Right lobe of liver (tissue), 6 donors: ENCODE results near the gene ADRM1. TPM values are rescaled to one million over a fixed set of nuclear protein-coding genes. Genes with fewer than 3 reads are reported as not detected.
A peak's percentile ranks its signal among the peaks of the same experiment; 100 is the strongest.

Experiments used
- ATAC-seq, 4 donors: fragments of 200-7000 bp; cut with Tn5 transposase; one replicate each; pipeline ENCODE4 v1.9.1; 2020; ENCODE audit warnings: mild to moderate bottlenecking in 4 of 4, moderate library complexity in 4 of 4
- DNase-seq, 3 donors: peaks; one replicate each; pipeline ENCODE4 v3.0.0-alpha.2; 2020
- H3K27ac ChIP-seq, 3 donors: fragments of 200-600 bp; one replicate each; pipeline ENCODE4 v1.8.0; 2022
- H3K27me3 ChIP-seq, 2 donors: fragments of 200-600 bp; one replicate each; pipeline ENCODE4 v1.8.0; 2022
- H3K36me3 ChIP-seq, 4 donors: fragments of 200-600 bp; sonication (generic) in 1 of 4; one replicate each; pipeline versions ENCODE4 v1.5.1 to v1.8.0; 2017 to 2022; ENCODE audit warnings: control low read depth in 1 of 4
- H3K4me1 ChIP-seq, 4 donors: fragments of 200-600 bp; sonication (generic) in 1 of 4; one replicate each; pipeline versions ENCODE4 v1.5.1 to v1.8.0; 2017 to 2022; ENCODE audit warnings: control low read depth in 1 of 4
- H3K4me3 ChIP-seq, 3 donors: fragments of 200-600 bp; one replicate each; pipeline ENCODE4 v1.8.0; 2022
- H3K9me3 ChIP-seq, 4 donors: fragments of 200-600 bp; sonication (generic) in 1 of 4; one replicate each; pipeline versions ENCODE4 v1.5.1 to v1.8.0; 2017 to 2022; ENCODE audit warnings: control low read depth in 1 of 4
- CTCF ChIP-seq, 4 donors: fragments of 200-600 bp in 3 of 4; fragments of 450-650 bp in 1 of 4; IDR thresholded peaks; one replicate each; pipeline versions ENCODE4 v1.5.1 to v1.8.0; 2016 to 2022; ENCODE audit warnings: antibody characterized with exemption in 4 of 4, mild to moderate bottlenecking in 2 of 4
- POLR2A ChIP-seq: fragments of 450-650 bp; IDR thresholded peaks from one replicate; pipeline ENCODE4 v1.6.1; 2017; ENCODE audit warnings: antibody characterized with exemption, mild to moderate bottlenecking
- WGBS: methylation state at CpG from one replicate; pipeline ENCODE4 v1.1.6; 2018; ENCODE audit warnings: low coverage, low lambda C conversion rate; ENCODE audit not compliant: insufficient coverage; ENCODE audit errors: missing lambda C conversion rate; 5-methylcytosine and 5-hydroxymethylcytosine counted together
- intact Hi-C, 2 donors: fragments of 100-400 bp; cut with DNase I; formaldehyde crosslinking; loops; one replicate each; pipeline versions ENCODE4 v1.11.2 to v1.14.1; 2022
- total RNA-seq, 6 experiments: library from RNA; depleted of rRNA in 2 of 6; stranded (reverse); fragments of >200 nt in 2 of 6; fragmentation: NEBNext Ultra II Directional in 3 of 6; extraction: Animal tissue kit (Norgen Biotek cat#: 25700) in 3 of 6; gene quantifications; one replicate each; pipeline versions ENCODE4 v1.1.0 to v1.2.4, GENCODE V29; 2016 to 2023
- donor health status: DM: no; HTN: yes; CAD: no.
- donor health status: DM: no; HTN: no; CAD: no.
- donor health status: DM: no; HTN: no; CAD: no.
- donor health status: DM: no; HTN: yes; CAD: no.
- donor health status: DM: no; HTN: yes; CAD: no.

The ADRM1 gene
- total RNA-seq, 6 experiments from 2014 or later = 49.5 to 139 (median 55.7) TPM

- intact Hi-C loops = loop anchor here in 1 of 2 donors (10.0 kb wide), 1 partner anchor 47 kb away; the partner anchor contains the start of gene ADRM1
- no peak for ATAC-seq
- no peak overlapping the region for H3K4me3 ChIP-seq
- H3K27ac ChIP-seq = peak overlapping the region in 2 of 3 donors; percentile 38 to 78
- 71% methylated on average over 8 of the region's 60 CpGs for whole genome bisulfite sequencing
- TF ChIP-seq POLR2A (no peak), CTCF (IDR thresholded peaks at IDR 0.05) (no peak)
- peaks cover 0 to 41% (median 16%) of the 10 kb centered on the region in 4 donors for H3K4me1 ChIP-seq
- peak in 1 of 3 donors; percentile 19 for DNase-seq
- no peaks in the 10 kb centered on the region for H3K27me3 ChIP-seq
- H3K9me3 ChIP-seq = no peaks in the 10 kb centered on the region
- peaks cover 0 to 6% (median 0%) of the 10 kb centered on the region in 4 donors for H3K36me3 ChIP-seq
These were observed 48.9 kb downstream of the ADRM1 start for GRCh38 chr20:62351469-62352401.

- peak overlapping the region in 2 of 3 donors; percentile 17 to 38 for H3K4me3 ChIP-seq
- H3K36me3 ChIP-seq = peaks cover 0 to 6% (median 0%) of the 10 kb centered on the region in 4 donors
- 100% methylated on average over 1 of the region's 43 CpGs for WGBS
- intact Hi-C loops = loop anchor here in 1 of 2 donors (10.0 kb wide), 1 partner anchor 48 kb away; the partner anchor contains the start of gene ADRM1
- peak; percentile 40 for TF ChIP-seq POLR2A
- peak; percentile 38 to 61 (median 48) for TF ChIP-seq CTCF (IDR thresholded peaks at IDR 0.05)
- peak overlapping the region; percentile 38 to 78 (median 54) for H3K27ac ChIP-seq
- H3K4me1 ChIP-seq = peaks cover 0 to 49% (median 21%) of the 10 kb centered on the region in 4 donors
- ATAC-seq (peak; percentile 69 to 81 (median 71)), DNase-seq (peak; percentile 82 to 97 (median 91))
- H3K9me3 ChIP-seq = no peaks in the 10 kb centered on the region
- H3K27me3 ChIP-seq = no peaks in the 10 kb centered on the region
These were observed 49.8 kb downstream of the ADRM1 start for GRCh38 chr20:62352402-62353288.

GRCh38 chr20:62353289-62354030, 50.7 kb downstream of the ADRM1 start:
- H3K9me3 ChIP-seq = no peaks in the 10 kb centered on the region
- peak overlapping the region; percentile 38 to 78 (median 54) for H3K27ac ChIP-seq
- peak in 1 of 3 donors; percentile 21 for DNase-seq
- intact Hi-C loops = loop anchor here in 1 of 2 donors (10.0 kb wide), 1 partner anchor 49 kb away; the partner anchor contains the start of gene ADRM1
- H3K36me3 ChIP-seq = peaks cover 0 to 6% (median 0%) of the 10 kb centered on the region in 4 donors
- ATAC-seq = peak in 3 of 4 donors; percentile 6 to 24 (median 6)
- H3K27me3 ChIP-seq = no peaks in the 10 kb centered on the region
- H3K4me1 ChIP-seq = peaks cover 0 to 57% (median 28%) of the 10 kb centered on the region in 4 donors
- TF ChIP-seq CTCF (IDR thresholded peaks at IDR 0.05) = no peak
- no peak for TF ChIP-seq POLR2A
- H3K4me3 ChIP-seq = peak overlapping the region in 2 of 3 donors; percentile 17 to 38
- no CpG with 5 or more reads among the region's 16 CpGs for WGBS
